ENCODE results near the gene KATNA1.

KATNA1 gene

DNA sequence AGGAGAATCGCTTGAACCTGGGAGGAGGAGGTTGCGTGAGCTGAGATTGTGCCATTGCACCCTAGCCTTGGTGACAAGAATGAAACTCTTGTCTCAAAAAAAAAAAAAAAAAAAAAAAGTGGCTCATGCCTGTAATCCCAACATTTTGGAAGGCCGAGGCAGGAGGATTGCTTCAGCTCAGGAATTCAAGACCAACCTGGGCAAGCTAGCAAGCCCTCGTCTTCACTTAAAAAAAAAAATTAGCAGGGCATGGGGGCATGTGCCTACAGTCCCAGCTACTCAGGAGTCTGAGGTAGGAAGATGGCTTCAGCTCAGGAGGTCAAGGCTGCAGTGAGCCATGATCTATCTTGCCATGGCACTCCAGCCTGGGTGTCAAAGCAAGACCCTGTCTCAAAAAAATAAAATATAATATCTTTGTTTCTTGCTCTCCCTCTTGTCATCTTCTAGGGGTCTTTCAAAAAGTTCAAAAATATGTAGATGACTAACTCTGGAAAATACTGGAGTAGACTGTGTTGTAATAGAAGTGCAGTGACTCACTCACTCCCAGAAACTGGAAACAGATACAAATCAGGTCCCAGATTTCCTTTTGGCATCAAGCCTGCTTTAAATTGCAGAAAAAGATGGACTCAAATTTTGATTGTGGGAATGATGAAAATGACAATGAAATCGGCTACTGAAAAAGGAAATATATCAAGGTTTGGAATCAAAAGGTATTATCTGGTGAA lies 85.1 kb downstream of the KATNA1 start:
- peak; percentile 58 for DNase-seq
- no peaks in the 10 kb centered on the region for H3K36me3 ChIP-seq (replicated peaks)
- no peaks in the 10 kb centered on the region for H3K27me3 ChIP-seq (replicated peaks)
- in situ Hi-C loops (cut with HindIII; ENCODE audit: low pct_ligation_motif_present, low sequenced_read_pairs) = no loop called here
- H3K27ac ChIP-seq = no peak overlapping the region
- TF ChIP-seq, protein P1, sequence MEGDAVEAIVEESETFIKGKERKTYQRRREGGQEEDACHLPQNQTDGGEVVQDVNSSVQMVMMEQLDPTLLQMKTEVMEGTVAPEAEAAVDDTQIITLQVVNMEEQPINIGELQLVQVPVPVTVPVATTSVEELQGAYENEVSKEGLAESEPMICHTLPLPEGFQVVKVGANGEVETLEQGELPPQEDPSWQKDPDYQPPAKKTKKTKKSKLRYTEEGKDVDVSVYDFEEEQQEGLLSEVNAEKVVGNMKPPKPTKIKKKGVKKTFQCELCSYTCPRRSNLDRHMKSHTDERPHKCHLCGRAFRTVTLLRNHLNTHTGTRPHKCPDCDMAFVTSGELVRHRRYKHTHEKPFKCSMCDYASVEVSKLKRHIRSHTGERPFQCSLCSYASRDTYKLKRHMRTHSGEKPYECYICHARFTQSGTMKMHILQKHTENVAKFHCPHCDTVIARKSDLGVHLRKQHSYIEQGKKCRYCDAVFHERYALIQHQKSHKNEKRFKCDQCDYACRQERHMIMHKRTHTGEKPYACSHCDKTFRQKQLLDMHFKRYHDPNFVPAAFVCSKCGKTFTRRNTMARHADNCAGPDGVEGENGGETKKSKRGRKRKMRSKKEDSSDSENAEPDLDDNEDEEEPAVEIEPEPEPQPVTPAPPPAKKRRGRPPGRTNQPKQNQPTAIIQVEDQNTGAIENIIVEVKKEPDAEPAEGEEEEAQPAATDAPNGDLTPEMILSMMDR (IDR thresholded peaks at IDR 0.05; ENCODE audit: low read depth, low read length, missing control alignments) = no peak
- no peak overlapping the region for H3K4me3 ChIP-seq (ENCODE audit: low read depth, low read length)

DNA sequence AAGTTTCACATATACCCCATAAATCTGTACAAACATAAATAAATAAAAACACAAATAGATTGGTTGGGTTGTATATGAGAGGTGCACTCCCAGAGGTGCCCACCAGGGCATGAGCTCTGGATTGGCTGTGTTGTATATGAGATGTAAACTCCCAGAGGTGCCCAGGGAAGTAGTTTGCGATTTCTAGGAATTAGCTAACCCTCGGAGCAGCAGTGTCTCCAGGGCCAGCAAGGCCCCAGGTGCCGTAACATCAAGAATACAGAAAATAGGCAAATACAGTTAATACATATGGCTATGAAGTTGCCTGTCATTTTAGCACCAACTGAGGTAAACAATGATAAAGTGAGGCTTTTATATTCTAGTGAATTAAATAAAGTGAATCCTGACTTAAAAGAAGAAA lies 87.8 kb downstream of the KATNA1 start:
- Histone ChIP-seq H3K27me3 (replicated peaks) (no peaks in the 10 kb centered on the region), H3K36me3 (replicated peaks) (no peaks in the 10 kb centered on the region), H3K4me3 (ENCODE audit: low read depth, low read length) (no peak overlapping the region), H3K27ac (no peak overlapping the region)
- in situ Hi-C loops (cut with HindIII; ENCODE audit: low pct_ligation_motif_present, low sequenced_read_pairs) = no loop called here
- TF ChIP-seq, protein P1 (IDR thresholded peaks at IDR 0.05; ENCODE audit: low read depth, low read length, missing control alignments) = peak; percentile 78
- DNase-seq = peak; percentile 12

DNA sequence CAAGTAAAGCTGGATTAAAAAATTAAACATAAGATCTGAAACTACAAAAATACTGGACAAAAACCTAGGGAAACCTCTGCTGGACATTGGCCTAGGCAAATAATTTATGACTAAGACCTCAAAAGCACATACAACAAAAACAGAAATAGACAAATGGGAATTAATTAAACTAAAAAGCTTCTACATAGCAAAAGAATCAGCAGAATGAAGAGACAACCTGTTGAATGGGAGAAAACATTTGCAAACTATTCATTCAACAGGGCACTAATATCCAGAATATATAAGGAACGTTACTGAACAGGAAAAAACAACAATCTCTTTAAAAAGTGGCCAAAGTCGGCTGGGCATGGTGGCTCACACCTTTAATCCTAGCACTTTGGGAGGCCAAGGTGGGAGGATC lies 89.1 kb downstream of the KATNA1 start:
- TF ChIP-seq, protein P1 (IDR thresholded peaks at IDR 0.05; ENCODE audit: low read depth, low read length, missing control alignments) = no peak
- no peak for DNase-seq
- no peak overlapping the region for H3K4me3 ChIP-seq (ENCODE audit: low read depth, low read length)
- in situ Hi-C loops (cut with HindIII; ENCODE audit: low pct_ligation_motif_present, low sequenced_read_pairs) = no loop called here
- no peak overlapping the region for H3K27ac ChIP-seq
- H3K27me3 ChIP-seq (replicated peaks) = peaks cover 3% of the 10 kb centered on the region
- no peaks in the 10 kb centered on the region for H3K36me3 ChIP-seq (replicated peaks)

GRCh38 chr6:149558029-149558428 lies 90.5 kb downstream of the KATNA1 start:
- DNase-seq = no peak
- no peak overlapping the region for H3K4me3 ChIP-seq (ENCODE audit: low read depth, low read length)
- TF ChIP-seq, protein P1 (IDR thresholded peaks at IDR 0.05; ENCODE audit: low read depth, low read length, missing control alignments) = no peak
- peaks cover 3% of the 10 kb centered on the region for H3K27me3 ChIP-seq (replicated peaks)
- no peak overlapping the region for H3K27ac ChIP-seq
- H3K36me3 ChIP-seq (replicated peaks) = no peaks in the 10 kb centered on the region
- in situ Hi-C loops (cut with HindIII; ENCODE audit: low pct_ligation_motif_present, low sequenced_read_pairs) = no loop called here

- H3K27me3 ChIP-seq (replicated peaks) = peaks cover 3% of the 10 kb centered on the region
- TF ChIP-seq, protein P1 (IDR thresholded peaks at IDR 0.05; ENCODE audit: low read depth, low read length, missing control alignments) = no peak
- in situ Hi-C loops (cut with HindIII; ENCODE audit: low pct_ligation_motif_present, low sequenced_read_pairs) = no loop called here
- H3K27ac ChIP-seq = no peak overlapping the region
- DNase-seq = no peak
- H3K4me3 ChIP-seq (ENCODE audit: low read depth, low read length) = no peak overlapping the region
- H3K36me3 ChIP-seq (replicated peaks) = no peaks in the 10 kb centered on the region
Measured at GRCh38 chr6:149551920-149552319, 96.6 kb downstream of the KATNA1 start.

All from brain microvascular endothelial cell (primary cell).